Neural cell (in vitro differentiated cells): Measurements from ENCODE around the gene ZAP70. TPM values are rescaled to one million over a fixed set of nuclear protein-coding genes. Genes with fewer than 3 reads are reported as not detected.

Source experiments
- H2AFZ ChIP-seq: fragments of 200-600, 300-800 bp; sonication (generic), shearing (Covaris generic); 2 replicates; pipeline ENCODE4 v1.6.0; 2014; ENCODE audit warnings: low read depth, mild to moderate bottlenecking, antibody characterized with exemption, low read length, moderate library complexity
- H3F3A ChIP-seq: fragments of 200-600 bp; shearing (Covaris generic); 2 replicates; pipeline ENCODE4 v1.6.1; 2016; ENCODE audit warnings: mild to moderate bottlenecking, moderate library complexity, mixed read lengths, antibody characterized with exemption, low read length; ENCODE audit not compliant: insufficient read depth, poor library complexity, severe bottlenecking
- H3K27ac ChIP-seq: fragments of 200-600, 300-800 bp; sonication (generic), shearing (Covaris generic); 2 replicates; pipeline ENCODE4 v1.5.1; 2014; ENCODE audit warnings: mild to moderate bottlenecking, low read length, moderate library complexity
- H3K27me3 ChIP-seq: fragments of 300-800, 200-600 bp; sonication (generic), shearing (Covaris generic); 2 replicates; pipeline ENCODE4 v1.6.0; 2014; ENCODE audit warnings: mild to moderate bottlenecking, low read depth, low read length, moderate library complexity; ENCODE audit not compliant: insufficient read depth
- H3K36me3 ChIP-seq: fragments of 300-800, 200-600 bp; sonication (generic), shearing (Covaris generic); 2 replicates; pipeline ENCODE4 v1.5.1; 2014; ENCODE audit warnings: mild to moderate bottlenecking, antibody characterized with exemption, low read length, moderate library complexity; ENCODE audit not compliant: insufficient read depth
- H3K4me2 ChIP-seq: fragments of 300-800, 200-600 bp; sonication (generic), shearing (Covaris generic); 2 replicates; pipeline ENCODE4 v1.6.0; 2014; ENCODE audit warnings: mild to moderate bottlenecking, low read length
- H3K4me3 ChIP-seq: fragments of 300-800, 200-600 bp; sonication (generic), shearing (Covaris generic); 2 replicates; pipeline ENCODE4 v1.5.1; 2014; ENCODE audit warnings: mild to moderate bottlenecking, low read length, moderate library complexity
- H3K79me2 ChIP-seq: fragments of 200-600 bp; shearing (Covaris generic); replicated peaks from 2 replicates; pipeline ENCODE4 v1.6.0; 2014; ENCODE audit warnings: mild to moderate bottlenecking, low read length, moderate library complexity; ENCODE audit not compliant: insufficient read depth
- H3K9ac ChIP-seq: fragments of 300-800, 200-600 bp; sonication (generic), shearing (Covaris generic); 2 replicates; pipeline ENCODE4 v1.6.1; 2016; ENCODE audit warnings: mild to moderate bottlenecking, low read length, mixed read lengths
- H3K9me2 ChIP-seq: fragments of 200-600 bp; shearing (Covaris generic); 2 replicates; pipeline ENCODE4 v1.6.1; 2016; ENCODE audit warnings: mild to moderate bottlenecking, low read length, mixed read lengths; ENCODE audit not compliant: insufficient read depth
- H3K9me3 ChIP-seq: fragments of 200-600, 300-800 bp; sonication (generic), shearing (Covaris generic); 2 replicates; pipeline ENCODE4 v1.6.1; 2016; ENCODE audit warnings: mild to moderate bottlenecking, mixed run types, low read length, moderate library complexity, mixed read lengths
- H4K20me1 ChIP-seq: fragments of 200-600 bp; shearing (Covaris generic); 2 replicates; pipeline ENCODE4 v1.6.1; 2016; ENCODE audit warnings: mild to moderate bottlenecking, mixed run types; ENCODE audit not compliant: insufficient read depth
- EP300 ChIP-seq: fragments of 450-650 bp; conservative IDR thresholded peaks from 2 replicates; pipeline ENCODE4 v1.6.1; 2014; ENCODE audit warnings: antibody characterized with exemption, mild to moderate bottlenecking, moderate library complexity; ENCODE audit not compliant: poor library complexity, severe bottlenecking
- EZH2 ChIP-seq: fragments of 200-600, 300-800 bp; shearing (Covaris generic), sonication (generic); IDR thresholded peaks from 2 replicates; pipeline ENCODE4 v1.6.1; 2014; ENCODE audit warnings: antibody characterized with exemption, low read length, borderline replicate concordance, mild to moderate bottlenecking; ENCODE audit not compliant: insufficient read depth, poor library complexity, severe bottlenecking
- MXI1 ChIP-seq: fragments of 450-650 bp; conservative IDR thresholded peaks from 2 replicates; pipeline ENCODE4 v1.6.1; 2014; ENCODE audit warnings: antibody characterized with exemption, mild to moderate bottlenecking; ENCODE audit not compliant: poor library complexity, severe bottlenecking
- POLR2AphosphoS5 ChIP-seq: IDR thresholded peaks from 2 replicates; pipeline ENCODE4 v1.6.1; 2012
- RAD21 ChIP-seq: fragments of 450-650 bp; conservative IDR thresholded peaks from 2 replicates; pipeline ENCODE4 v1.6.1; 2014; ENCODE audit warnings: antibody characterized with exemption, mild to moderate bottlenecking, moderate library complexity
- SMC3 ChIP-seq: fragments of 450-650 bp; conservative IDR thresholded peaks from 2 replicates; pipeline ENCODE4 v1.6.1; 2014; ENCODE audit warnings: antibody characterized with exemption, mild to moderate bottlenecking, moderate library complexity; ENCODE audit not compliant: poor library complexity
- TAF1 ChIP-seq: IDR thresholded peaks from 2 replicates; pipeline ENCODE4 v1.6.1; 2012; ENCODE audit warnings: low read depth
- polyA plus RNA-seq: library from polyadenylated mRNA; depleted of rRNA; stranded (reverse); fragments of >200 nt; gene quantifications from 2 replicates; pipeline ENCODE4 v1.2.3, GENCODE V29; 2014
- TF ChIP-seq, protein P1 (sequence below): IDR thresholded peaks from 2 replicates; pipeline ENCODE4 v1.6.1; 2012; ENCODE audit warnings: borderline replicate concordance
- TF ChIP-seq, protein P2 (sequence below): fragments of 450-650 bp; IDR thresholded peaks from 2 replicates; pipeline ENCODE4 v1.5.1; 2014; ENCODE audit warnings: antibody characterized with exemption, mild to moderate bottlenecking, moderate library complexity; ENCODE audit not compliant: poor library complexity, severe bottlenecking

ZAP70 gene
- polyA plus RNA-seq, 1 donor from 2014 or later = 0.59 TPM

- no peaks in the 10 kb centered on the region for H4K20me1 ChIP-seq
- H3K27me3 ChIP-seq = no peaks in the 10 kb centered on the region
- H3K9ac ChIP-seq = no peak overlapping the region
- H3F3A ChIP-seq = no peaks in the 10 kb centered on the region
- H3K36me3 ChIP-seq = peaks cover 2% of the 10 kb centered on the region
- H3K27ac ChIP-seq = no peak overlapping the region
- no peak overlapping the region for H2AFZ ChIP-seq
- H3K9me3 ChIP-seq = no peaks in the 10 kb centered on the region
- H3K79me2 ChIP-seq = no peaks in the 10 kb centered on the region
- H3K9me2 ChIP-seq = no peaks in the 10 kb centered on the region
- TF ChIP-seq MXI1 (no peak), SMC3 (no peak), EP300 (no peak), POLR2AphosphoS5 (no peak), EZH2 (no peak), RAD21 (no peak), TAF1 (no peak)
- TF ChIP-seq, protein P1, sequence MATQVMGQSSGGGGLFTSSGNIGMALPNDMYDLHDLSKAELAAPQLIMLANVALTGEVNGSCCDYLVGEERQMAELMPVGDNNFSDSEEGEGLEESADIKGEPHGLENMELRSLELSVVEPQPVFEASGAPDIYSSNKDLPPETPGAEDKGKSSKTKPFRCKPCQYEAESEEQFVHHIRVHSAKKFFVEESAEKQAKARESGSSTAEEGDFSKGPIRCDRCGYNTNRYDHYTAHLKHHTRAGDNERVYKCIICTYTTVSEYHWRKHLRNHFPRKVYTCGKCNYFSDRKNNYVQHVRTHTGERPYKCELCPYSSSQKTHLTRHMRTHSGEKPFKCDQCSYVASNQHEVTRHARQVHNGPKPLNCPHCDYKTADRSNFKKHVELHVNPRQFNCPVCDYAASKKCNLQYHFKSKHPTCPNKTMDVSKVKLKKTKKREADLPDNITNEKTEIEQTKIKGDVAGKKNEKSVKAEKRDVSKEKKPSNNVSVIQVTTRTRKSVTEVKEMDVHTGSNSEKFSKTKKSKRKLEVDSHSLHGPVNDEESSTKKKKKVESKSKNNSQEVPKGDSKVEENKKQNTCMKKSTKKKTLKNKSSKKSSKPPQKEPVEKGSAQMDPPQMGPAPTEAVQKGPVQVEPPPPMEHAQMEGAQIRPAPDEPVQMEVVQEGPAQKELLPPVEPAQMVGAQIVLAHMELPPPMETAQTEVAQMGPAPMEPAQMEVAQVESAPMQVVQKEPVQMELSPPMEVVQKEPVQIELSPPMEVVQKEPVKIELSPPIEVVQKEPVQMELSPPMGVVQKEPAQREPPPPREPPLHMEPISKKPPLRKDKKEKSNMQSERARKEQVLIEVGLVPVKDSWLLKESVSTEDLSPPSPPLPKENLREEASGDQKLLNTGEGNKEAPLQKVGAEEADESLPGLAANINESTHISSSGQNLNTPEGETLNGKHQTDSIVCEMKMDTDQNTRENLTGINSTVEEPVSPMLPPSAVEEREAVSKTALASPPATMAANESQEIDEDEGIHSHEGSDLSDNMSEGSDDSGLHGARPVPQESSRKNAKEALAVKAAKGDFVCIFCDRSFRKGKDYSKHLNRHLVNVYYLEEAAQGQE = no peak
- TF ChIP-seq, protein P2, sequence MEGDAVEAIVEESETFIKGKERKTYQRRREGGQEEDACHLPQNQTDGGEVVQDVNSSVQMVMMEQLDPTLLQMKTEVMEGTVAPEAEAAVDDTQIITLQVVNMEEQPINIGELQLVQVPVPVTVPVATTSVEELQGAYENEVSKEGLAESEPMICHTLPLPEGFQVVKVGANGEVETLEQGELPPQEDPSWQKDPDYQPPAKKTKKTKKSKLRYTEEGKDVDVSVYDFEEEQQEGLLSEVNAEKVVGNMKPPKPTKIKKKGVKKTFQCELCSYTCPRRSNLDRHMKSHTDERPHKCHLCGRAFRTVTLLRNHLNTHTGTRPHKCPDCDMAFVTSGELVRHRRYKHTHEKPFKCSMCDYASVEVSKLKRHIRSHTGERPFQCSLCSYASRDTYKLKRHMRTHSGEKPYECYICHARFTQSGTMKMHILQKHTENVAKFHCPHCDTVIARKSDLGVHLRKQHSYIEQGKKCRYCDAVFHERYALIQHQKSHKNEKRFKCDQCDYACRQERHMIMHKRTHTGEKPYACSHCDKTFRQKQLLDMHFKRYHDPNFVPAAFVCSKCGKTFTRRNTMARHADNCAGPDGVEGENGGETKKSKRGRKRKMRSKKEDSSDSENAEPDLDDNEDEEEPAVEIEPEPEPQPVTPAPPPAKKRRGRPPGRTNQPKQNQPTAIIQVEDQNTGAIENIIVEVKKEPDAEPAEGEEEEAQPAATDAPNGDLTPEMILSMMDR = no peak
- no peak overlapping the region for H3K4me2 ChIP-seq
- no peak overlapping the region for H3K4me3 ChIP-seq
Observed at GRCh38 chr2:97751752-97752151, 38.4 kb downstream of the ZAP70 start.

GRCh38 chr2:97752342-97753334 is 39.3 kb downstream of the ZAP70 start:
- no peaks in the 10 kb centered on the region for H3K79me2 ChIP-seq
- no peaks in the 10 kb centered on the region for H3K9me2 ChIP-seq
- no peak overlapping the region for H3K4me3 ChIP-seq
- no peak overlapping the region for H3K4me2 ChIP-seq
- no peak overlapping the region for H3K27ac ChIP-seq
- H4K20me1 ChIP-seq = no peaks in the 10 kb centered on the region
- H3K9ac ChIP-seq = no peak overlapping the region
- no peak overlapping the region for H2AFZ ChIP-seq
- no peaks in the 10 kb centered on the region for H3K9me3 ChIP-seq
- H3K36me3 ChIP-seq = no peaks in the 10 kb centered on the region
- H3F3A ChIP-seq = no peaks in the 10 kb centered on the region
- TF ChIP-seq, protein P2 = no peak
- TF ChIP-seq MXI1 = no peak
- TF ChIP-seq RAD21 = no peak
- no peak for TF ChIP-seq TAF1
- TF ChIP-seq EZH2 = no peak
- no peak for TF ChIP-seq SMC3
- TF ChIP-seq, protein P1 = no peak
- no peak for TF ChIP-seq EP300
- no peak for TF ChIP-seq POLR2AphosphoS5
- H3K27me3 ChIP-seq = no peaks in the 10 kb centered on the region
